Peyer's patch (tissue), 4 donors: ENCODE measurements around the gene TSPAN7. TPM values are rescaled to one million over a fixed set of nuclear protein-coding genes. Genes with fewer than 3 reads are reported as not detected.

ENCODE experiments used
- DNase-seq, 3 donors: peaks; one replicate each; pipeline ENCODE4 v3.0.0-alpha.2; 2017 to 2019
- H3K27ac ChIP-seq, 4 donors: fragments of 200-600 bp; sonication (generic); one replicate each; pipeline ENCODE4 v1.5.1; 2016 to 2019
- H3K27me3 ChIP-seq, 2 donors: fragments of 200-600 bp; sonication (generic); one replicate each; pipeline ENCODE4 v1.5.1; 2019
- H3K36me3 ChIP-seq, 3 donors: fragments of 200-600 bp; sonication (generic); one replicate each; pipeline ENCODE4 v1.5.1; 2016 to 2019
- H3K4me1 ChIP-seq, 4 donors: fragments of 200-600 bp; sonication (generic); one replicate each; pipeline ENCODE4 v1.5.1; 2016 to 2019
- H3K4me3 ChIP-seq, 4 donors: fragments of 200-600 bp; sonication (generic); 1 replicate in 3 of 4; 2 replicates in 1 of 4; pipeline ENCODE4 v1.5.1; 2016 to 2019; ENCODE audit warnings: mild to moderate bottlenecking in 1 of 4
- H3K9me3 ChIP-seq, 4 donors: fragments of 200-600 bp; sonication (generic); one replicate each; pipeline ENCODE4 v1.5.1; 2016 to 2019; ENCODE audit warnings: mild to moderate bottlenecking in 1 of 4
- POLR2A ChIP-seq, 2 donors: fragments of 450-650 bp; IDR thresholded peaks; one replicate each; pipeline ENCODE4 v1.5.1; 2017; ENCODE audit warnings: antibody characterized with exemption in 2 of 2, mild to moderate bottlenecking in 2 of 2, moderate library complexity in 2 of 2
- total RNA-seq, 4 donors: library from RNA; depleted of rRNA; stranded (reverse); fragments of >200 nt; gene quantifications; one replicate each; pipeline ENCODE4 v1.1.0, GENCODE V29; 2016
- TF ChIP-seq, protein P1 (sequence below), 6 experiments: fragments of 450-650 bp in 4 of 6; fragments of 200-600 bp in 2 of 6; sonication (generic) in 1 of 6; IDR thresholded peaks; one replicate each; pipeline ENCODE4 v1.5.1; 2017 to 2019; ENCODE audit warnings: antibody characterized with exemption in 6 of 6, mild to moderate bottlenecking in 3 of 6, moderate library complexity in 1 of 6

Gene TSPAN7
- total RNA-seq, 4 donors from 2014 or later = 13.2 to 74.8 (median 44.1) TPM

- Histone ChIP-seq H3K27me3 (no peaks in the 10 kb centered on the region), H3K27ac (no peak overlapping the region), H3K9me3 (no peaks in the 10 kb centered on the region), H3K4me3 (no peak overlapping the region), H3K4me1 (no peaks in the 10 kb centered on the region), H3K36me3 (no peaks in the 10 kb centered on the region)
- no peak for DNase-seq
- no peak for TF ChIP-seq POLR2A (IDR thresholded peaks at IDR 0.05)
- TF ChIP-seq, protein P1, sequence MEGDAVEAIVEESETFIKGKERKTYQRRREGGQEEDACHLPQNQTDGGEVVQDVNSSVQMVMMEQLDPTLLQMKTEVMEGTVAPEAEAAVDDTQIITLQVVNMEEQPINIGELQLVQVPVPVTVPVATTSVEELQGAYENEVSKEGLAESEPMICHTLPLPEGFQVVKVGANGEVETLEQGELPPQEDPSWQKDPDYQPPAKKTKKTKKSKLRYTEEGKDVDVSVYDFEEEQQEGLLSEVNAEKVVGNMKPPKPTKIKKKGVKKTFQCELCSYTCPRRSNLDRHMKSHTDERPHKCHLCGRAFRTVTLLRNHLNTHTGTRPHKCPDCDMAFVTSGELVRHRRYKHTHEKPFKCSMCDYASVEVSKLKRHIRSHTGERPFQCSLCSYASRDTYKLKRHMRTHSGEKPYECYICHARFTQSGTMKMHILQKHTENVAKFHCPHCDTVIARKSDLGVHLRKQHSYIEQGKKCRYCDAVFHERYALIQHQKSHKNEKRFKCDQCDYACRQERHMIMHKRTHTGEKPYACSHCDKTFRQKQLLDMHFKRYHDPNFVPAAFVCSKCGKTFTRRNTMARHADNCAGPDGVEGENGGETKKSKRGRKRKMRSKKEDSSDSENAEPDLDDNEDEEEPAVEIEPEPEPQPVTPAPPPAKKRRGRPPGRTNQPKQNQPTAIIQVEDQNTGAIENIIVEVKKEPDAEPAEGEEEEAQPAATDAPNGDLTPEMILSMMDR (IDR thresholded peaks at IDR 0.05) = no peak
Observed at GRCh38 chrX:38704146-38704882, 143.0 kb downstream of the TSPAN7 start.

- no peak for DNase-seq
- Histone ChIP-seq H3K36me3 (no peaks in the 10 kb centered on the region), H3K27me3 (no peaks in the 10 kb centered on the region), H3K4me3 (no peak overlapping the region), H3K9me3 (no peaks in the 10 kb centered on the region), H3K27ac (no peak overlapping the region), H3K4me1 (no peaks in the 10 kb centered on the region)
- TF ChIP-seq POLR2A (IDR thresholded peaks at IDR 0.05) = no peak
- TF ChIP-seq, protein P1 (IDR thresholded peaks at IDR 0.05) = peak in 4 of 6 experiments; percentile 21 to 46 (median 30)
Observed at GRCh38 chrX:38717871-38718270, 156.5 kb downstream of the TSPAN7 start.

- no peaks in the 10 kb centered on the region for H3K4me1 ChIP-seq
- no peaks in the 10 kb centered on the region for H3K27me3 ChIP-seq
- H3K9me3 ChIP-seq = no peaks in the 10 kb centered on the region
- no peak for DNase-seq
- no peak overlapping the region for H3K27ac ChIP-seq
- no peak overlapping the region for H3K4me3 ChIP-seq
- TF ChIP-seq, protein P1 (IDR thresholded peaks at IDR 0.05) = no peak
- no peak for TF ChIP-seq POLR2A (IDR thresholded peaks at IDR 0.05)
- no peaks in the 10 kb centered on the region for H3K36me3 ChIP-seq
Observed at GRCh38 chrX:38718311-38718710, 157.0 kb downstream of the TSPAN7 start.

DNA sequence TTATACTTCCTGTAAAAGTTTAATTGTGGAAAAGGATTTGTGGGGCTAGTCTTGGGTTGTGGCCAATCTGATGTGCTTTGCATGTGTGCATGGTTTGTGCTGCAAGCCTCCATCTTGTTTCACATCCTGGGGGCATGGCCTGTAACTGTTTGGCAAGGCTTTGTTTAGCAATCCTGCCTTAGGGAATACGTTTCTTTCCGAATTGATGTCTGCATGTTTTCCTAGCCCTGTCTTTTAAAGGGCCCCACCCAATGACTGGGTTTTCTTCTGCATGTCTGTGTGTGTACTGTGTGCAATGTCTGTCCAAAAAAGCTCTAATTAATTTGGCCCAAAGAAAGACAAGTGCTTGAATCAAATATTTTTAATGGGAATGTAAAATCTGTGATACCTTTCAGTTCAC is 165.3 kb downstream of the TSPAN7 start:
- no peak overlapping the region for H3K4me3 ChIP-seq
- H3K36me3 ChIP-seq = no peaks in the 10 kb centered on the region
- H3K9me3 ChIP-seq = no peaks in the 10 kb centered on the region
- TF ChIP-seq, protein P1 (IDR thresholded peaks at IDR 0.05) = no peak
- TF ChIP-seq POLR2A (IDR thresholded peaks at IDR 0.05) = no peak
- H3K27me3 ChIP-seq = no peaks in the 10 kb centered on the region
- H3K27ac ChIP-seq = no peak overlapping the region
- DNase-seq = no peak
- H3K4me1 ChIP-seq = no peaks in the 10 kb centered on the region

GRCh38 chrX:38727668-38728067 is 166.3 kb downstream of the TSPAN7 start:
- Histone ChIP-seq H3K4me1 (no peaks in the 10 kb centered on the region), H3K9me3 (no peaks in the 10 kb centered on the region), H3K27me3 (no peaks in the 10 kb centered on the region), H3K36me3 (no peaks in the 10 kb centered on the region), H3K4me3 (no peak overlapping the region), H3K27ac (no peak overlapping the region)
- no peak for TF ChIP-seq POLR2A (IDR thresholded peaks at IDR 0.05)
- TF ChIP-seq, protein P1 (IDR thresholded peaks at IDR 0.05) = no peak
- no peak for DNase-seq
